ENCODE results near the gene SLC2A1.

SLC2A1 gene

GRCh38 chr1:42966688-42967612 lies 8.3 kb upstream of the SLC2A1 start (continued):
- no peak for TF ChIP-seq RBAK (tag by site-specific recombination; IDR thresholded peaks at IDR 0.05)
- TF ChIP-seq ZNF302 (tag by site-specific recombination; IDR thresholded peaks at IDR 0.05; ENCODE audit: low read depth) = no peak
- TF ChIP-seq KLF1 (tag by site-specific recombination; IDR thresholded peaks at IDR 0.05) = no peak
- TF ChIP-seq ZNF623 (tag by site-specific recombination; IDR thresholded peaks at IDR 0.05) = no peak
- no peak for TF ChIP-seq ZNF843 (tag by site-specific recombination; IDR thresholded peaks at IDR 0.05)
- no peak for TF ChIP-seq ZNF169 (tag by site-specific recombination; IDR thresholded peaks at IDR 0.05)
- TF ChIP-seq ZNF624 (tag by site-specific recombination; IDR thresholded peaks at IDR 0.05) = no peak
- no peak for TF ChIP-seq ZNF16 (tag by site-specific recombination; IDR thresholded peaks at IDR 0.05; ENCODE audit: low read depth)
- TF ChIP-seq ZNF184 (tag by site-specific recombination; IDR thresholded peaks at IDR 0.05) = no peak
- peak; percentile 51 for TF ChIP-seq FEZF1 (tag by site-specific recombination; IDR thresholded peaks at IDR 0.05)
- TF ChIP-seq ZNF544 (tag by site-specific recombination; IDR thresholded peaks at IDR 0.05) = no peak
- no peak for TF ChIP-seq ZNF488 (tag by site-specific recombination; IDR thresholded peaks at IDR 0.05)
- no peak for TF ChIP-seq ZNF26 (tag by site-specific recombination; IDR thresholded peaks at IDR 0.05)
- TF ChIP-seq ZNF404 (tag by site-specific recombination; IDR thresholded peaks at IDR 0.05) = no peak
- no peak for TF ChIP-seq ZFP3 (tag by site-specific recombination; IDR thresholded peaks at IDR 0.05; ENCODE audit: low read depth)
- TF ChIP-seq ZNF529 (tag by site-specific recombination; IDR thresholded peaks at IDR 0.05; ENCODE audit: insufficient replicate concordance) = no peak
- no peak for TF ChIP-seq ZNF473 (tag by site-specific recombination; IDR thresholded peaks at IDR 0.05)
- peak; percentile 33 for TF ChIP-seq ZNF335 (tag by site-specific recombination; conservative IDR thresholded peaks at IDR 0.05)
- no peak for TF ChIP-seq ZNF221 (tag by site-specific recombination; IDR thresholded peaks at IDR 0.05; ENCODE audit: borderline replicate concordance)
- no peak for TF ChIP-seq ZNF157 (tag by site-specific recombination; IDR thresholded peaks at IDR 0.05)
- TF ChIP-seq ZNF214 (tag by site-specific recombination; IDR thresholded peaks at IDR 0.05; ENCODE audit: borderline replicate concordance) = no peak
- TF ChIP-seq ZNF510 (tag by site-specific recombination; IDR thresholded peaks at IDR 0.05; ENCODE audit: insufficient replicate concordance) = no peak
- TF ChIP-seq ZNF121 (tag by site-specific recombination; IDR thresholded peaks at IDR 0.05) = peak; percentile 54
- TF ChIP-seq HIC1 (tag by site-specific recombination; IDR thresholded peaks at IDR 0.05) = peak; percentile 95
- no peak for TF ChIP-seq ZNF677 (tag by site-specific recombination; IDR thresholded peaks at IDR 0.05)
- no peak for TF ChIP-seq ZNF2 (tag by site-specific recombination; IDR thresholded peaks at IDR 0.05)
- TF ChIP-seq ZNF791 (tag by site-specific recombination; IDR thresholded peaks at IDR 0.05) = no peak
- no peak for TF ChIP-seq ZNF266 (tag by site-specific recombination; IDR thresholded peaks at IDR 0.05; ENCODE audit: low read depth)
- no peak for TF ChIP-seq INSM2 (tag by site-specific recombination; IDR thresholded peaks at IDR 0.05)
- TF ChIP-seq MEIS1 (CRISPR knock-in tag; IDR thresholded peaks at IDR 0.05; ENCODE audit: borderline replicate concordance) = no peak
- peak; percentile 45 for TF ChIP-seq GLIS2 (tag by site-specific recombination; IDR thresholded peaks at IDR 0.05)
- no peak for TF ChIP-seq REPIN1 (tag by site-specific recombination; IDR thresholded peaks at IDR 0.05; ENCODE audit: low read depth)
- no peak for TF ChIP-seq ZNF561 (tag by site-specific recombination; IDR thresholded peaks at IDR 0.05; ENCODE audit: borderline replicate concordance)
- no peak for TF ChIP-seq SP2 (tag by site-specific recombination; IDR thresholded peaks at IDR 0.05)
- peak; percentile 58 for TF ChIP-seq ZNF366 (tag by site-specific recombination; conservative IDR thresholded peaks at IDR 0.05)
